ENCODE results near the gene NLRC5.

Gene NLRC5

DNA sequence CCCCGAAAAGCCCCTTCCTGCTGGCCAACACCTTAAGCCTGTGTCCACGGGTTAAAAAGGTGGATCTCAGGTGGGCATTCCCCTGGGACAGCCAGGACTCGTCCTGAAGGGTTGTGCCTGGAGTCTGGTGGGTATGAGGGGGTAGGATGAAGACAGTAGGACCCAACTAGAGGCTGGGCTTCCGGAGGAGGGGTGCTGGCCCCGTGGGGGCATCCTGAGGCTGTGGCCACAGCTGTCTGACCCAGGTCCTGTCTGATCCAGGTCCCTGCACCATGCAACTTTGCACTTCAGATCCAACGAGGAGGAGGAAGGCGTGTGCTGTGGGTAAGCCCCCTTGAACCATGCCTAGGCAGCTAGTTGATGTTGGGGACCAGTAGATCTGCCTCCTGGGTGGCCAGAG, 65.4 kb downstream of the NLRC5 start:
- Histone ChIP-seq H3K4me1 (no peaks in the 10 kb centered on the region), H3K36me3 (ENCODE audit: control insufficient read depth, insufficient read depth, low read length) (no peaks in the 10 kb centered on the region), H3K4me2 (ENCODE audit: low read length) (no peak overlapping the region), H3K4me3 (ENCODE audit: low read depth, low read length) (no peak overlapping the region), H3K79me2 (no peaks in the 10 kb centered on the region), H3K27me3 (ENCODE audit: control insufficient read depth, insufficient read depth, low read length) (no peaks in the 10 kb centered on the region), H2AFZ (no peak overlapping the region), H3K9me3 (ENCODE audit: control insufficient read depth, low read length) (no peaks in the 10 kb centered on the region), H3K27ac (no peak overlapping the region), H3K9ac (no peak overlapping the region)
- TF ChIP-seq, protein P1, sequence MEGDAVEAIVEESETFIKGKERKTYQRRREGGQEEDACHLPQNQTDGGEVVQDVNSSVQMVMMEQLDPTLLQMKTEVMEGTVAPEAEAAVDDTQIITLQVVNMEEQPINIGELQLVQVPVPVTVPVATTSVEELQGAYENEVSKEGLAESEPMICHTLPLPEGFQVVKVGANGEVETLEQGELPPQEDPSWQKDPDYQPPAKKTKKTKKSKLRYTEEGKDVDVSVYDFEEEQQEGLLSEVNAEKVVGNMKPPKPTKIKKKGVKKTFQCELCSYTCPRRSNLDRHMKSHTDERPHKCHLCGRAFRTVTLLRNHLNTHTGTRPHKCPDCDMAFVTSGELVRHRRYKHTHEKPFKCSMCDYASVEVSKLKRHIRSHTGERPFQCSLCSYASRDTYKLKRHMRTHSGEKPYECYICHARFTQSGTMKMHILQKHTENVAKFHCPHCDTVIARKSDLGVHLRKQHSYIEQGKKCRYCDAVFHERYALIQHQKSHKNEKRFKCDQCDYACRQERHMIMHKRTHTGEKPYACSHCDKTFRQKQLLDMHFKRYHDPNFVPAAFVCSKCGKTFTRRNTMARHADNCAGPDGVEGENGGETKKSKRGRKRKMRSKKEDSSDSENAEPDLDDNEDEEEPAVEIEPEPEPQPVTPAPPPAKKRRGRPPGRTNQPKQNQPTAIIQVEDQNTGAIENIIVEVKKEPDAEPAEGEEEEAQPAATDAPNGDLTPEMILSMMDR (IDR thresholded peaks at IDR 0.05): no peak

DNA sequence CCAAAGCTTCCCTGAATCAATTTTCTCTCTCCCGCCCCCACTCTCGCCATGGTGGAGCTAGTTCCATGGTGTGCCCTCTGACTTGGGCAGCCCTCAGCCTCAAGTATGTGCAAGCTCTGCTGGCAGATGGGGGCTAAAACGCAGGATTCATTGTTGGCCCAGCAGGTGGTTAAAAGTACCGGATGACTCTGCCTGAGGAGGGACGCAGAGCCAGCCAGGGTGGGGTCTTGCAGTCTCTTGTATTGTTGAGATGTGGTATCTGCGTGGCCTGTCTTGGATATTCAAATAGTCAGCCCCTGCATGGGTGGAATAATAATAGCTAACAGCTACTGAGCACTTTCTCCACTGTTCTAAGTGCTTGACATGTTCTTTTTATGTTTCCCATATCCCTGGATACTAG, 66.3 kb downstream of the NLRC5 start:
- H3K79me2 ChIP-seq: no peaks in the 10 kb centered on the region
- H3K9me3 ChIP-seq (ENCODE audit: control insufficient read depth, low read length): no peaks in the 10 kb centered on the region
- H3K4me1 ChIP-seq: no peaks in the 10 kb centered on the region
- TF ChIP-seq, protein P1 (IDR thresholded peaks at IDR 0.05): no peak
- no peak overlapping the region for H3K27ac ChIP-seq
- H3K9ac ChIP-seq: no peak overlapping the region
- H3K36me3 ChIP-seq (ENCODE audit: control insufficient read depth, insufficient read depth, low read length): no peaks in the 10 kb centered on the region
- no peak overlapping the region for H3K4me2 ChIP-seq (ENCODE audit: low read length)
- H2AFZ ChIP-seq: no peak overlapping the region
- H3K4me3 ChIP-seq (ENCODE audit: low read depth, low read length): no peak overlapping the region
- no peaks in the 10 kb centered on the region for H3K27me3 ChIP-seq (ENCODE audit: control insufficient read depth, insufficient read depth, low read length)

DNA sequence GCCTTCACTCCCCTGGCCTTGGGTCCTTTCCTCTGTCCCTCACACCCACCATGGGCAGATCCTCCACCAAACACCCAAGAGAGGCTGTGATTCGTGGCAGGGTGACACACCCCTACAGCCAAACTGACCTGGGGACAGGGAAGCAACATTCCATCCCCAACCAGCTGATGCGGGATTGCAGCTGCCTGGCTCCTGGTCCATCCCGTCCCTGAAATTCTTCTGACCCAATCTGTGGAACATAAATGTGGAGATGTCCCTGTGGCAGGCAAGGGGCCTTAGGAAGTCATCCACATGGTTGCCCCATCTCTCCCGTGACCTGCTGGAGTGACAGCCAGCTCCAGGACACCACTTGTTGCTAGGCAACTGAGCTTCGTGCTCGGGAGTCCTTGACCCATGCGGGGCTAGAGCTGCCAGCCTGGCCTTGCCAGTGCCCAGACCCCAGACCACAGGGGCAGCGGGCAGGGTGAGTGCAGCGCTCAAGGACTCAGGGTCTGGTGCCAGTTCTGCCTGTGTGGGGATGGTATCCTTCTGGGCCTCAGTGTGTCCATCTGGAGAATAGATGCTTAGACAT, 69.0 kb downstream of the NLRC5 start:
- TF ChIP-seq, protein P1 (IDR thresholded peaks at IDR 0.05): no peak
- Histone ChIP-seq H2AFZ (no peak overlapping the region), H3K79me2 (no peaks in the 10 kb centered on the region), H3K27ac (no peak overlapping the region), H3K4me3 (ENCODE audit: low read depth, low read length) (no peak overlapping the region), H3K4me2 (ENCODE audit: low read length) (no peak overlapping the region), H3K9me3 (ENCODE audit: control insufficient read depth, low read length) (no peaks in the 10 kb centered on the region), H3K36me3 (ENCODE audit: control insufficient read depth, insufficient read depth, low read length) (no peaks in the 10 kb centered on the region), H3K27me3 (ENCODE audit: control insufficient read depth, insufficient read depth, low read length) (no peaks in the 10 kb centered on the region), H3K9ac (no peak overlapping the region), H3K4me1 (no peaks in the 10 kb centered on the region)

DNA sequence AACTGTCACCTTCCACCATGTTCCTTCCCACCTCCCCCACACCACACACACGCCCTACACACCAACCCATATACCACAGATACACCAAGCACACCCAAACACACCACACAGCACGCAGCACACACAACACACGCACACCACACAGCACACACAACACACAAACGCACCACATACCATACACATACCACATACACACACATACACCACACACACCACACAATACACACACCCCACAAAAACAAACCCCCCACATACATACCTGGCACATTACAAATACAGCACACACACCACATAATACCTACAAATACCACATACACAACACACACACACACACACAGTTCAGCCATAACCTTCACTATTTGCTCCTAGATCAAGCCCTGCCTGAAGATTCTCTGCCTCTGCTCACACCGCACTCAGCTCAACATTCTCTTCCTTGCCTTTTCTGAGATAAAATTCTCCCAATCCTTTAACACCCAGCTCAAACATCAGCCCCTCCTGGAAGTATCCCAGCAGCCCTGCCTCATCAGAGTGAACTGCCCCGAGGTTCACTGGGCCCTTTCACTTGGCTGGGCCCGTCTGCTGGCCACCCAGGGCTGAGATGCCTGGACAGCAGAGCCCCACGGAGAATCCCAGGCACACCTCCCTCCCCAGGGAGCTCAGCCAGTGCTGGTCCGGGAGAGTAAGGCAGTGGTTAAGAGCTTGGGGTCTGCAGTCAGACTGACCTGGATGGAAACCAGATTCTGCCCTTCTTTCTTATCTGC, 71.1 kb downstream of the NLRC5 start:
- H3K36me3 ChIP-seq (ENCODE audit: control insufficient read depth, insufficient read depth, low read length): no peaks in the 10 kb centered on the region
- no peaks in the 10 kb centered on the region for H3K9me3 ChIP-seq (ENCODE audit: control insufficient read depth, low read length)
- H3K4me1 ChIP-seq: no peaks in the 10 kb centered on the region
- H3K79me2 ChIP-seq: no peaks in the 10 kb centered on the region
- no peak overlapping the region for H3K27ac ChIP-seq
- no peak overlapping the region for H2AFZ ChIP-seq
- H3K9ac ChIP-seq: no peak overlapping the region
- H3K27me3 ChIP-seq (ENCODE audit: control insufficient read depth, insufficient read depth, low read length): no peaks in the 10 kb centered on the region
- H3K4me2 ChIP-seq (ENCODE audit: low read length): no peak overlapping the region
- no peak overlapping the region for H3K4me3 ChIP-seq (ENCODE audit: low read depth, low read length)
- TF ChIP-seq, protein P1 (IDR thresholded peaks at IDR 0.05): no peak
